ENCODE data around the gene RNF214.
"Not testable (repeated sequence)": the region's sequence is repeated elsewhere in the genome, so short reads cannot be mapped to it uniquely, and the experiment has no call there.

RNF214 gene

DNA sequence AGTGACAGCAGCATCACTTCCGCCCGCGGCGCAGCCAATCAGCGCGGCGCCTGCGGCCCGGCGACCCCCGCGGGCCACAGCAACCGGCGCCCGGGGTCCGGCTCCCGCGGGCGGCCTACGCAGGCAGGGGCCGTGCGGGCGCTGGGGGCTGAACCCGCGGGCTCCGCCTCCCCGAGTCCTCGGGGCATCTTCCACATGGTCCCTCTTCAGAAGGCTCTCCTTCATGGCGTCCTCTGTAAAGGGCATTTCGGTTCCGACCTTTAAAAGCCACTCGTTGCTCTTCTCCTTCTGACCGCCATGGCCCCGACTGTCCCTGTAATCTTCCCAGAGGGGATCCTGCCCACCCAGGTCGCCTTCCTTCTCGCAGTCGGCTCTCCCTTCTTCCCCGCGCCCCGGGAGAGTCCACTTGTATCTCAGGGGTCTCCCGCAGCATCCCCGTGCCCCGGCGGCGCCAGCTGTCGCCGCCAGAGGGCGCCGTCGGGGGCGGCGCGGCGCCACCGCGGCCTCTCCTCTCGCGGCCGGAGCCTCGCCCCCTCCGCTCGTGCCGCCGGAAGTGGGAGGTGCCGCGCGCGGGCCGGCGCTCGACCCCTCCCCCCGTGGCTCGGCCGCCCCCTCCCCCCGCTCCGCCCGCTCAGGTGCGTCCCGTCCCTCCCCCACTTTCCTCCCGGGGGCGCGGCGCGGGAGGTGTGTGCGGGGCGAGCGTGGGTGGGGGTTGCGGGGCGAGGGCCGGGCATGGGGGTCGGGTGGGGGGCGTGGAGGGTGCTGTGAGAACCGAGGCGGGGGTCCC is at the start of gene RNF214:
Gene RNF214 (plus strand): TSS at position 580 of the 787 bp plus-strand sequence. CDS start 1,602 bp downstream, outside the sequence.
- FAIRE-seq: no peak

DNA sequence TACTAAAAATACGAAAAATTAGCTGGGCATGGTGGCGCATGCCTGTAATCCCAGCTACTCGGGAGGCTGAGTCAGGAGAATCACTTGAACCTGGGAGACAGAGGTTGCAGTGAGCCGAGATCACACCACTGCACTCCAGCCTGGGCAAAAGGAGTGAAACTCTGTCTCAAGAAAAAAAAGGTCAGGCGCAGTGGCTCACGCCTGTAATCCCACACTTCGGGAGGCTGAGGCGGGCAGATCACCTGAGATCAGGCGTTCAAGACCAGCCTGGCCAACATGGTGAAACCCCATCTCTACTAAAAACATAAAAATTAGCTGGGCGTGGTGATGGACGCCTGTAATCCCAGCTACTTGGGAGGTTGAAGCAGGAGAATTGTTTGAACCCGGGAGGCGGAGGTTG is 49.3 kb upstream of the RNF214 start:
- FAIRE-seq: not testable (repeated sequence)

DNA sequence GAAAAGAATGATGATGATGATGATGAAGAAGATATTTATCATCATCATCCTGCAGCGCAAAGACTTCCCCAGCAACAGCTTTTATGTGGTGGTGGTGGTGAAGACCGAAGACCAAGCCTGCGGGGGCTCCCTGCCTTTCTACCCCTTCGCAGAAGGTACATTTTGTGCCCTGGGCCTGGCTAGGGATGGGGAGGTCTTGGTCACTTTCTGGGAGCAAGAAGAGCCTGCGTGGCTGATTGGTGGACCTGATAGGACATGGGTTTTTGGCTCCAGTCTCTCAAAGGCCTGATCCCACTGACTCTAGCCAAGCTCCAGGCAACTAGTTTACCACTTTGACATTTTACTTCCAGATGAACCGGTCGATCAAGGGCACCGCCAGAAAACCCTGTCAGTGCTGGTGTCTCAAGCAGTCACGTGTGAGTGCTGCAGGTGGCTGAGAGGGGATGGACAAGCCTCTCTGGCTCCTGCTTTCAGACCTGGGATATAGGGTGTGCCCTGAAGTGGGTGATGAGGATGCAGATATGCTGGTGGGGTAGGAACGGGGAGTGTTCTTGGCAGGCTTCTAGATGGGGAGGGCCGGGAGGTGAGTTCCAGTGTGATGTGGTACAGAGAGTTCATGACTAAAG is 48.6 kb upstream of the RNF214 start:
- no peak for FAIRE-seq

DNA sequence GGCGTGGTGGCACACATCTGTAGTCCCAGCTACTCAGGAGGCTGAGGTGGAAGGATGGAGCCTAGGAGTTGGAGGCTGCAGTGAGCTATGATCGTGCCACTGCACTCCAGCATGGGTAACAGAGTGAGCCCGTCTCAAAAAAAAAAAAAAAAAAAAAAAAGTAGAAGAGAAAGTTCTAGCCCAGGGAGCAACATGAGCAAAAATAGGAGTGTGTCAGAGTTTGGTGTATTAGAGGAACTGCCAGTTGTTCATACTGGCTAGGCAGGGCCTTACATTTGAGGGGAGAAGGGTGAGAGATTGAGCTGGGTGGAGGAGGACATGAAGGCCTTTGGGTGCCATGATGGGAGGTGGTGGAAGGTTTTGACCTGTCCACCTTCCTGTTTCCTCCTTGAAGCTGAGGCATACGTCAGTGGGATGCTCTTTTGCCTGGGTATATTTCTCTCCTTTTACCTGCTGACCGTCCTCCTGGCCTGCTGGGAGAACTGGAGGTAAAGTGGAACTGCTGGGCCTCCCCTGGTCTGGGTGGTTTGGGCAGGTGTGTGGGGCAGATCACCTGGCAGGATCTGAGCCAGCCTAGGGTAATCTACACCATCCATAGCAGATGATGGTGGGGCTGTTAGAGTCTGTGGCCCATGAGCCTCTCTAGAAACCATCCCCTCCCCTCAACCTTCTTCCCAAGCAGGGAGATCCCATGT is 46.6 kb upstream of the RNF214 start:
- FAIRE-seq: no peak

DNA sequence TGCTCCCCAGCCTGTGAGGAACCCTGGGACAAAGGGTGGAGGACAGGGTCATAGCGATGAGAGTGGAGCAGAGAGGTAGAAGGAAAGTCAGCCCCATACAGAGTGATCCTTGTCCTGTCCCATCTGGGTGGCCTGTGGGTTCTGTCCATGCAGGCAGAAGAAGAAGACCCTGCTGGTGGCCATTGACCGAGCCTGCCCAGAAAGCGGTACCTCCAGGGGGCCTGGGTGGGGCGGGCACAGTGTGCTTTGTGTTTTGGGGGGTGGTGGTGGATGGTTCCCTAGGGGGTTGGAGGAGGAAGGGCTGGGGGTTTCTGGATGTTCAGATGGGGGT is 46.1 kb upstream of the RNF214 start:
- FAIRE-seq: no peak

DNA sequence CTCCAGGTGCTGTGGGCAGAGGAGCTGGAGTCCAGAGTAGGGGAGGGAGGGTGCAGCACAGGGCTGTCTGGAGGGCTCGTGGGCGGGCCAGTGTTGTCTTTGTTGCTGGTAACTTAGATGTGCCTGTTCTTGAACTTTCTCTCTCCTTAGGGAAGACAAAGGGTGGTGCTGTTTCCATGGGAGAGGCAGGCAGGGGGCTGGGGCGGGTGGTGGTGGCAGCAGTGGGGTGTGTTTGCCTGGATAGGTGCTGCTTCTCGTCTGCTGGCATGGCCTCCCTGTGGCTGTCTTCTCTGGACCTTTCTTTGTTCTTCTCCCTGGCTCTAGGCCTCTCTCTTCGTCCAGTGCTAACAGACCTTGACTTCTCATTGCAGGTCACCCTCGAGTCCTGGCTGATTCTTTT is 45.5 kb upstream of the RNF214 start:
- FAIRE-seq: no peak

DNA sequence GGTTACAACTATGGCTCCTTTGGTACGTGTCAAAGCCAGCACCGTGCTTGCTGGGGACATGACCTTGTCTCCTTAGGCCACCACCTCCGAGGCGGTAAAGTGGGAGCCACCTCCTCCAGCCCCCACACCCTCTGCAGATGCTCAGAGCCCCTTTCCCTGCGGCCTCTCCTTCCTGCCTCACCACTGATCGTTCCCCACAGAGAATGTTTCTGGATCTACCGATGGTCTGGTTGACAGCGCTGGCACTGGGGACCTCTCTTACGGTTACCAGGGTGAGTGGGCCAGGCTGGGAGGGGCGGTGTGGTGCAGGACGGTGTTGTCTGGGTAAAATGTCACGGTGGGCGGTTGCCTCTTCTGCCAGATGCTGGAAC is 45.1 kb upstream of the RNF214 start:
- no peak for FAIRE-seq

DNA sequence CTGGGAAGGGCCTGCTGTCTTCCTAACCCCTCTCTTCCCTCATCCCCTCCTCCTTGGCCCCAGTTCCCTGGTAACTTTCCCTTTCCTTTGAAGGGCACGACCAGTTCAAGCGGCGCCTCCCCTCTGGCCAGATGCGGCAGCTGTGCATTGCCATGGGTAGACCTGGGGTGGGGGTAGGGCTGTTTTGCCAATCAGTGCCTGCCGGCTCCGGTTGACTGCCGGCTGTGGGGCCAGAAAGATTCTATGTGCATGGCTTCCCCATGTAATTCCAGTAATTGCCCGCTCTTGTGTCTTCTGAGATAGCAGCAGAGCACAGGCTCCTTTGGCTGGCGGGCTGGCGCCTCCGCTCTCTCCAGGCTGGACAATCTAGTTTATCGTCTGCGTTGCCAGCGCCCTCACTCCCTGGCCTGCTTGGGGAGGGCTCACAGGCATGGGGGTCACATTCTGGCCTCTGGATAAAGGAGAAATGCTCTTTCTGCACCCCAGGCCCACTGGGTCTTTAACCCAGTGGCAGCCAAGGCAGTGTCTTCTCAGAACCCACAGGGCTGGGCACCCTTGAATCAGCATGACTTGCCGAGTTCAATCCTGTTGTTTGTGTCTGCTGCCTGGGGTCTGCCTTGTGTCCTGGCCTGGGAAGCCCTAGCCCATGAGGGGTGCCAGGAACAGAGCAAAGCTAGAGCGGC is 44.5 kb upstream of the RNF214 start:
- no peak for FAIRE-seq

DNA sequence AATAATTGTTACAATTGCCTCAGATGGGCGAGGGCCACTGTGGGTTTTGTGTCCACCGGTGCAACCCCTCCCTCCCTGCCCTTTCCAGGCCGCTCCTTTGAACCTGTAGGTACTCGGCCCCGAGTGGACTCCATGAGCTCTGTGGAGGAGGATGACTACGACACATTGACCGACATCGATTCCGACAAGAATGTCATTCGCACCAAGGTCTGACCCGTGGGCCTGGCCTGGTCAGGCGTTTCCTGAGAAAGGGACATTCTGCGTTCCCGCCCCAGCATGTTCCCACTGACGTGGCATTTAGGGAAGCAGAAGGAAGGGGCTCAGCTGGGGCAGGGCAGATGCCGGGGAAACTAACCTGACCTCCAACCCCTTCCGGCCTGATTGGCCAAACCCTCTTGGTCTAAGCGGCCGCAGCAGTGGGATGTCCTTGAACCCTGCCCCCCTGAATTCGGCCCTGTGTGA is 43.8 kb upstream of the RNF214 start:
- no peak for FAIRE-seq

DNA sequence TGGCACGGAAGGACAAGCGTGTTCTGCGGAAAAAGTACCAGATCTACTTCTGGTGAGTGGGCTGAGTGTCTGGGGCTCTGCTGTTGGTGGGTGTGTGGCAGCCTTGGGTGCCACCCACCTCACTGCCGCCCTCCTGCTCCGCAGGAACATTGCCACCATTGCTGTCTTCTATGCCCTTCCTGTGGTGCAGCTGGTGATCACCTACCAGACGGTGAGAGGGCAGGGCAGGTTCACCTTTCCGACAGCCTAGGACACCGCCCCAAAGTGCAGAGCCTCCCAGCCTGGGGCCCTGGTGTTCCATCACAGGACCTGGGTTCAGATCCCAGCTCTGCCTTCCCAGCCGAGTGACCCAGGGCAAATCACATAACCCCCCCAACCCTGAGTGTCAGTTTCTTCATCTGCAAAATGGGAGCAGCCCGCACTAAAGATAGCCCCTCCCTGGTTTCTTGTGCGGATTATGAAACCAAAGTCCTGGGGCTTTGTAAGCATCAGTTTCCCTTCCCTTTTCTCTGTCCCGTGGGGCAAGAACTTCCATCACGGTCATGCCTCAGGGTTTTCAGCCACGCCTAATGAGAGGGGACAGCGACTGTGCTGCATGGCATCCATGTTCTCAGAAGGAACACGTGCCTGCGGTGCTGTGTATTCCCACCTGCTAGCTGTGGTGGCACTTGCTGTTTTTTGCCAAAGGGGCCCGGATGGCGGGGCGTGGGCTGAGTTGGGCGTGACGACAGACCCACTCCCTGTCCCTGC is 43.1 kb upstream of the RNF214 start:
- FAIRE-seq: no peak

DNA sequence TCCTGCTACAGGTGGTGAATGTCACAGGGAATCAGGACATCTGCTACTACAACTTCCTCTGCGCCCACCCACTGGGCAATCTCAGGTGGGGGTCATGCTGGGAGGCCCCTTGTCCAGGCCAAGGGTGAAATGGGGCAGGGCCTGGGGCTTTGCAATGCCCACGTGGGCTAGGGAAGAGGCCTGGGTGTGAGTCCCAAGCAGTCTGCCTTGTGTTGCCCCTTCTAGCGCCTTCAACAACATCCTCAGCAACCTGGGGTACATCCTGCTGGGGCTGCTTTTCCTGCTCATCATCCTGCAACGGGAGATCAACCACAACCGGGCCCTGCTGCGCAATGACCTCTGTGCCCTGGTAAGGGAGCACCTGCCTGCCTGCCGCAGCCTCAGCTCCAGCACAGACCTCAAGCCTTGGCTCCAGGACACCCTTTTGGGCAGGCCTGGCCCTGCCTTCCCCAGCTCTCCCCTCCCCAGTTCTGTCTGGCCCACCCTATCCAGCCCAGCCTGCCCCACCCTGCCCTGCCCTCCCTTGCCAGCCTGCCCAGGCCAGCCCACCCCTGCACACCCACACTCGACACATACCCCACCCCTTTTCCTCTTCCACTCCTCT is 42.4 kb upstream of the RNF214 start:
- no peak for FAIRE-seq

DNA sequence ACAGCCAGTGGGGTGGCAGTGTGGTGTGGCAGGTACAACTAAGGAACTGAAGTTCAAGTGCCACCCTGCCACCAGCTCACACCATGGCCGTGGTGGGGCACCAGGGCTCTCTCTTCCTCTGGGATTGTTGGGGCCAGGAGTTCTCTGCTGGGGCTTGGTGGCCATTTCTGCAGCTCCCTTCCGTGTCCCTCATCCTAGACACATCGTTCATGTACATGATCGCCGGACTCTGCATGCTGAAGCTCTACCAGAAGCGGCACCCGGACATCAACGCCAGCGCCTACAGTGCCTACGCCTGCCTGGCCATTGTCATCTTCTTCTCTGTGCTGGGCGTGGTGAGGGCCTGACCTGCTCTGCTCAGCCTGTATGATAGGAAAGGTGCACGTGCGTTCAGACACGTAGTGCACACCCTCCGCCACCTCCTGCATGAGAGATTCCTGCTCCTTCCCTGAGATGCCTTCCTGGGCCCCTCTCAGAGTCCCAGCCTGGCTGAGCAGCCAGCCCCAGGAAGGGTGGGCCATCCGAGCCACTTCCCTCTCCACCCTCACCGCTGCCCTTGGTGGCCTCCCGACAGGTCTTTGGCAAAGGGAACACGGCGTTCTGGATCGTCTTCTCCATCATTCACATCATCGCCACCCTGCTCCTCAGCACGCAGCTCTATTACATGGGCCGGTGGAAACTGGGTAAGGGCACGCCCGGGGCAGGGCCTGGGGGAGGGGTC is 40.6 kb upstream of the RNF214 start:
- FAIRE-seq: no peak

DNA sequence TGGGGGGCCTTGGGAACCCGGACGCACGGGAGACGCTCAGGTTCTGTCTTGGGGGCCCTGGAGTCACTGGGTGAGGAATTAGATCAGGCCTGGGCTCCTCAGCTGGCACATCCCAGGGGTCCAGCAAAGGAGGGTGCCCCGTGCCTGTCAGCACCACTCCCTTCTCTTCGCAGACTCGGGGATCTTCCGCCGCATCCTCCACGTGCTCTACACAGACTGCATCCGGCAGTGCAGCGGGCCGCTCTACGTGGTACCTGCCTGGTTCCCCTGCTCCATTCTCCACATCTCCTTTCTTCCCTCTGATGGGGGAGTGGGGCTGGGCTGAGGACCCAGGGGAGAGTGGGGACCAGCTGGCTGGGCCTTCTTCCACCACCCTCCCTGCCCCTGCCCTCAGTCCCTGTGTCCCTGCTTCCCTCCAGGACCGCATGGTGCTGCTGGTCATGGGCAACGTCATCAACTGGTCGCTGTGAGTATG is 40.0 kb upstream of the RNF214 start:
- no peak for FAIRE-seq

DNA sequence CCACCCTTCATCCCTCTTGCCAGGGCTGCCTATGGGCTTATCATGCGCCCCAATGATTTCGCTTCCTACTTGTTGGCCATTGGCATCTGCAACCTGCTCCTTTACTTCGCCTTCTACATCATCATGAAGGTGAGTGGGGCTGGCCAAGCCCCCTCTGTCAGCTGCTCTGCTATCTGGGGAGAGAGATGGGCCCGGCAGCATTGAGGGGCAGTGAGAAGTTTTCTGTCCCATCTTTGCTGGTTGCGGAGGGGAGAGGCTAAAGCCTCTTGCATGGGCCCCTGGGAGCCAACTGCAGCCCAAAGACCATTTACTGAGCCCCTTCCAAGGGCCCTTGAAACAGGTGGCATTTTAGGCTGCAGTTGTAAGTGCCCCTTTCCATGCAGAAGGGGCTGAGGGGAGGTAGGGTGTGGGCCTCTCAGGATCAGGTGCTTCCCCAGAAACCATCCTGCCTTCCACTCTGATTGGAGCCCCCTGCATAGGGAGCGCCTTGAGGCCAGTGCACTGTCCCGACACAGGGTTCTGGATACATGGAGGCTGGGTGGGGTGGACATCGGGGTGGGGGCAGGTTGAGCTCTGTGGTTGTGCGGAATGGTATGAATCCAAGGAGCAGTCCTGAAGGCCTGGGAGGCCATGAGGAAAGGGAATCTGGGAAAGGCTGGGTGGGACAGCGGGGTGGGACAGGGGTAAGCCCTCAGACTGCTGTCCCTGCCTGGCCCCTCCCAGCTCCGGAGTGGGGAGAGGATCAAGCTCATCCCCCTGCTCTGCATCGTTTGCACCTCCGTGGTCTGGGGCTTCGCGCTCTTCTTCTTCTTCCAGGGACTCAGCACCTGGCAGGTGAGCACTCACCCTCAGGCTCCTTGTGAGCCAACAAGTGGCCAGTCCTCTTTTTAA is 39.1 kb upstream of the RNF214 start:
- FAIRE-seq: no peak

DNA sequence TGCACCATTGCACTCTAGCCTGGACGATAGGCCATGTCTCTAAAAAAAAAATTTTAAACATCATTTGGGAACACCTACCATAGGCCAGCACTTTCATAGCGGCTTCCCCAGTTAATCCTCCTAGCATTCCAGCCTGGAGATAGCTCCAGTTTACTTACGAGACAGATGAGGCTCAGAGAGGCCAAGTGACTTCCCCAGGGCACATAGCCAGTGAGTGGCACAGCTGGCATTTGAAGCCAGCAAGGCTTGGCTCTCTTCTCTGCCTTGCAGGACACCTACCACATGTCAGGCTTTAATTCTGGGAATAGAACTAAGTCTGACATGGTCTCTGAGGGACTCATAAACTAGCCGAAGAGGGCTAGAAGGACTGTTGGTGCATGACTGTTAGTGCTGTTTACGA is 38.2 kb upstream of the RNF214 start:
- FAIRE-seq: no peak

DNA sequence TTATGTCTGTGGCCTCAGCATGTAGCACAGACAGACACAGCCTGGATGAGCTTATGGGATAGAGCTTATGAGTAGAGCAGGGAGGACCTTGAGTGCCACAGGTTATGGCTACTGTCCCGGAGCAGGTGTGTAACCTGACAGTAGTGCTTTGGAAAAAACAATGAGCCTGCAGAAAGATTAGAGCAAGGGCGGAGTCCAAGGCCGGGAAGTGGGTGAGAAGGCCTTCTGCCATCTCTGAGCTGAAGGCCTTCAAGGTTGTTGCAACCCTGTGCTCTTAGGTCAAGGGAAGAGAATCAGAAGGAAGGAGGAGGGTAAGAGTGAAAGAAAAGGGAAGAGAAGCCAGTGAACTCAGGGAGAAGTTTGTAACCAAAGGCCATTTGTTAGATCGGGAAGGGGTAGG is 37.2 kb upstream of the RNF214 start:
- FAIRE-seq: no peak

DNA sequence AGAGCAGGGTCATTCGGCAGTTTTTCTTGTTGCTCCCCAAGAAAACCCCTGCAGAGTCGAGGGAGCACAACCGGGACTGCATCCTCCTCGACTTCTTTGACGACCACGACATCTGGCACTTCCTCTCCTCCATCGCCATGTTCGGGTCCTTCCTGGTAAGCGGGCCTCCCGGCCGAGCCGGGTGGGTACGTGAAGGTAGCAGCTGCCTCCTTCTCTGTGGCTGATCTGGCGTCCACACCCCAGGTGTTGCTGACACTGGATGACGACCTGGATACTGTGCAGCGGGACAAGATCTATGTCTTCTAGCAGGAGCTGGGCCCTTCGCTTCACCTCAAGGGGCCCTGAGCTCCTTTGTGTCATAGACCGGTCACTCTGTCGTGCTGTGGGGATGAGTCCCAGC is 36.7 kb upstream of the RNF214 start:
- no peak for FAIRE-seq

DNA sequence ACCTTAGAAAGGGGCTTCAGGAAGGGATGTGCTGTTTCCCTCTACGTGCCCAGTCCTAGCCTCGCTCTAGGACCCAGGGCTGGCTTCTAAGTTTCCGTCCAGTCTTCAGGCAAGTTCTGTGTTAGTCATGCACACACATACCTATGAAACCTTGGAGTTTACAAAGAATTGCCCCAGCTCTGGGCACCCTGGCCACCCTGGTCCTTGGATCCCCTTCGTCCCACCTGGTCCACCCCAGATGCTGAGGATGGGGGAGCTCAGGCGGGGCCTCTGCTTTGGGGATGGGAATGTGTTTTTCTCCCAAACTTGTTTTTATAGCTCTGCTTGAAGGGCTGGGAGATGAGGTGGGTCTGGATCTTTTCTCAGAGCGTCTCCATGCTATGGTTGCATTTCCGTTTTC is 35.5 kb upstream of the RNF214 start:
- no peak for FAIRE-seq

DNA sequence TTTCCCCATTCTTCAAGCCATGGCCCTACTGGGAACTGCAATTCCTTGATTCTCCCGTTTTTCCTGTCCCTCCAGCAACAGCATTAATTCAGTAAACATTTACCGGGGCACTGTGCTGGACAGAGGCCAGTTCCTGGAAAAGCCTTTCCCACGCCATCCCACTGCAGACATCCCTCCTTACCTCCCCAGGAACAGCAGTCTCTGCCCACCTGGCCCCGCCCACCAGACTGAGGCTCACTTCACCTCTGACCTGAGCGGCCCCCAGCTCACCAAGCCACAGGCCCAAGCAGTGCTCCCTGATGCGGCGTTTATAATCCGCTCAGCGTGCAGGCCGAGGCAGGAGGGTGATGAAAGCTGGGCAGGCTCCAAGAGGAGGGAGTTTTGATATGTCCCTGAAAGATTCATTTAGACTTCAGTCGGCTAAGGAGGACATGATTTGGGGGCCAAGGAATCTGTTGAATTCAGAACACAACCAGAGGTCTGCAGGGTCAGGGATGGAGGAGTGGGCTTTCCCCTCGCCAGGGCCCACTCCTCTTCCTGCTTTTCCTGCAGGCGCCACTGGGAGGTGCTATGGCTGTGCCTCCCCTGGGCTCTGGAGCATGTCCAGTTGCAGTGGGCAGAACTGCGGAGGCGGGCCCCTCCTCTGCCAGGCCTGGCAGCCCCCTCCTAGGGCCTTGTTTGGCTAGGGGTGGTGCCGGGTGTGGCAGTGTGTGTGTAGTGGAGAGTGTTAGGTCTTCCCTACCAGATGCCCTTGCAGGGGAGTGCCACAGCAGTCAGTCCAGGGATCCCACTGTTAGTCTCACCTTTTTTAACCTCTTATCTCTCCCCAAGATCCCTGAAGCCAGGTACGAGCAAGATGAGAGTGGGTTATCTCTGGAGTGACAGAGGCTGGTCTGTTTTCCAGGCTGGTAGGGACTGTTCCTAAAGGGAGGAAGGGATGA is 34.7 kb upstream of the RNF214 start:
- FAIRE-seq: no peak
